Measurements from ENCODE around the gene KPNB1.

DNA sequence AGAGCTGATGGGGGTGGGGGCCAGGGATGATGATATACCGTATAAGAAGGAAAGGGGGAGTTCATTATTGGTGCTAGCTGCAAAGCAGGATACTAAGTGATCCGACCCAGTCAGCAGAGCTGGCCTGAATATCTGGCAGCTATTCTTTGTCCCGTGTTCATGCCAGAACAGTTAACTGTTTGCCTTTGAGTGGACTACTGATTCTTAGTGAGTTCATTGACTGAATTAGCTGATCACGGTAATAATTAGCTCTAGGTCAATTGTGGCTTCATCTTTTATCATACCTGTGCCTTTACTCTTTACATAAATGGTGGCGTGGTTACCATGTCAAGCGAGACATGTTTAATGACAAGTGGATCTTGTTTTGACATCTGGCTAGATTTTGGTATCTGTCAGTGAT is 5.3 kb downstream of the KPNB1 start:
- TF ChIP-seq, protein P1, sequence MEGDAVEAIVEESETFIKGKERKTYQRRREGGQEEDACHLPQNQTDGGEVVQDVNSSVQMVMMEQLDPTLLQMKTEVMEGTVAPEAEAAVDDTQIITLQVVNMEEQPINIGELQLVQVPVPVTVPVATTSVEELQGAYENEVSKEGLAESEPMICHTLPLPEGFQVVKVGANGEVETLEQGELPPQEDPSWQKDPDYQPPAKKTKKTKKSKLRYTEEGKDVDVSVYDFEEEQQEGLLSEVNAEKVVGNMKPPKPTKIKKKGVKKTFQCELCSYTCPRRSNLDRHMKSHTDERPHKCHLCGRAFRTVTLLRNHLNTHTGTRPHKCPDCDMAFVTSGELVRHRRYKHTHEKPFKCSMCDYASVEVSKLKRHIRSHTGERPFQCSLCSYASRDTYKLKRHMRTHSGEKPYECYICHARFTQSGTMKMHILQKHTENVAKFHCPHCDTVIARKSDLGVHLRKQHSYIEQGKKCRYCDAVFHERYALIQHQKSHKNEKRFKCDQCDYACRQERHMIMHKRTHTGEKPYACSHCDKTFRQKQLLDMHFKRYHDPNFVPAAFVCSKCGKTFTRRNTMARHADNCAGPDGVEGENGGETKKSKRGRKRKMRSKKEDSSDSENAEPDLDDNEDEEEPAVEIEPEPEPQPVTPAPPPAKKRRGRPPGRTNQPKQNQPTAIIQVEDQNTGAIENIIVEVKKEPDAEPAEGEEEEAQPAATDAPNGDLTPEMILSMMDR (IDR thresholded peaks at IDR 0.05; ENCODE audit: insufficient read depth, low read depth, low read length) = no peak
- TF ChIP-seq EZH2 (IDR thresholded peaks at IDR 0.05; ENCODE audit: insufficient read depth, low read length) = no peak
